NCI-H2029 (cell line): ENCODE results near the gene TRAPPC1.

Experiments used
- DNase-seq: peaks from one replicate; lab custom pipeline; 2025; lab: John Stamatoyannopoulos, UW

Gene TRAPPC1

GRCh38 chr17:7903154-7904103 lies 28.3 kb downstream of the TRAPPC1 start:
- DNase-seq, result no peak

- no peak for DNase-seq
Observed at GRCh38 chr17:7897773-7898172, 34.0 kb downstream of the TRAPPC1 start.

DNA sequence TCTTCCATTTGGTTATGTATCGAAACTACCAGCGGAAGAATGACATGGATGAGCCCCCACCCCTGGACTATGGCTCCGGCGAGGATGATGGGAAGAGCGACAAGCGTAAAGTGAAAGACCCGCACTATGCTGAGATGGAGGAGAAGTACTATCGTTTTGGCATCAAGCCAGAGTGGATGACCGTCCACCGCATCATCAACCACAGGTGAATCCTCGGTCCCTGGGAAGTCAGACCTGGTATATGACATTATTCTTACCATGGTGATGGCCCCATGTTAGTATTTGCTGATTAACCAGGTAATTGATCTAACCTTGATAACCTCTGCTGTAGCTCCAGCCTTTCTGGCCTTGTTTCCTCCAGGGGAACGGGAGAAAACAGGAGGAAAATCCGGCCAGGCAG lies 34.7 kb downstream of the TRAPPC1 start:
- DNase-seq, result no peak

DNA sequence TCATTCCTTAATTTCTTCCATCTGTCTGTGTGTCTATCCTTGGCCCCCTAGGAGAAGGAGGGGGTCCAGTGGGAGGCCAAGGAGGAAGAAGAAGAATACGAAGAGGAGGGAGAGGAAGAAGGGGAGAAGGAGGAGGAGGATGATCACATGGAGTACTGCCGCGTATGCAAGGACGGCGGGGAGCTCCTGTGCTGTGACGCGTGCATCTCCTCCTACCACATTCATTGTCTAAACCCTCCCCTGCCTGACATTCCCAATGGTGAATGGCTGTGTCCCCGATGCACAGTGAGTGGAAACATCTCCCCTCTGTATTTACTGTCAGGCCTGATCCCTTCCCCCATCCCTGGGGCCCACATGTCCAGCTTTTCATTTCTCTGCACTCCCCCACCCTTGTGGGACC lies 36.9 kb downstream of the TRAPPC1 start:
- no peak for DNase-seq

DNA sequence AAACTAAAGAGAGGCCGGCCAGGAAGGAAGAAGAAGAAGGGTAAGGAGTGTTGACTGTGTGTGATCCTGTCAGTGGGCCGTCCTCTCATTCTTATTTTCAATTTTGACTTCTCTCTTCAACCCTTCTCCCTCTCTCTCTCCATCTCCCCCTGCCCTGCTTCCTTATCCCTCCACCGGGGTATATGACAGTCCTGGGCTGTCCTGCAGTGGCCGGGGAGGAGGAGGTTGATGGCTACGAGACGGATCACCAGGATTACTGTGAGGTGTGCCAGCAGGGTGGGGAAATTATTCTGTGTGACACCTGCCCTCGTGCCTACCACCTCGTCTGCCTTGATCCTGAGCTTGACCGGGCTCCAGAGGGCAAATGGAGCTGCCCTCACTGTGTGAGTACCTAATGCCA lies 37.5 kb downstream of the TRAPPC1 start:
- no peak for DNase-seq

- no peak for DNase-seq
Observed at GRCh38 chr17:7893187-7893880, 38.4 kb downstream of the TRAPPC1 start.

GRCh38 chr17:7889166-7889955 lies 42.4 kb downstream of the TRAPPC1 start:
- peak; percentile 93 for DNase-seq

DNA sequence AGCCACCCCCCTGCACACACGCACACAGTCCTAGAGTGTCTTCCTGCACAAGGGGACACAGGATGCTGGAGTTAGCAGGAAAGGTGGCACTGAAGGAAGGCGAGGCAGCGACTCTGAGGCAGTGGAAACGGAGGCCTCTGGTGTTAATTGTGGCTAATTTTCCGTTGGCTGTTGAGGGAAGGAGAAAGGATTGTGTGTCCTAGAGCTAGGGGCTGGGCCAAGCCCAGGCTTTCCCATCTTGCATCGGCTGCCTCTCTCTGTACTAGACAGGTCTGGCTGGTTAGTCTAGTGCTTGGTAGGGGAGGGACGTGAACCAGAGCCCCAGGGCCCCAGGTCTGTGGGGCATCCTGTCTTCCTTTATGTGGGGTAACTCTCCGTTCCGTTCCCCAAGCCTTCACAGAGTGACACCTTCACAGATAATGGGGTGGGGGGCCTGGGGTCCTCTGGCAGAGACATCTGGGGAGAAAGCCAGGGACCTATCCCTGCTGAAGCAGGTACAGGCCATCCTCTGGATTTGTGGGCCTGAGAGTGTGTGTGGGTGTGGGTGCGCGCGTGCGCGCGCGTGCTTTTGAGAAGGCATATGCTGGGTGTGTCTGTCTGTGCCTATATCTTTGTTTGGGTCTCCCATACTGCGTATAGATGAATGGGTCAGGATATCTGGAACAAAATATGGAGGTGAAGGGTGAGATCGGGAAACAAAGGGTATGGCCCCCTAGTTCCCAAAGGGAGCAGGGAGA lies 43.4 kb downstream of the TRAPPC1 start, which contains the start of gene CHD3:
Gene CHD3 (plus strand): TSS at position 606 of the 737 bp plus-strand sequence. CDS start 212 bp downstream, outside the sequence.
- DNase-seq, result no peak

DNA sequence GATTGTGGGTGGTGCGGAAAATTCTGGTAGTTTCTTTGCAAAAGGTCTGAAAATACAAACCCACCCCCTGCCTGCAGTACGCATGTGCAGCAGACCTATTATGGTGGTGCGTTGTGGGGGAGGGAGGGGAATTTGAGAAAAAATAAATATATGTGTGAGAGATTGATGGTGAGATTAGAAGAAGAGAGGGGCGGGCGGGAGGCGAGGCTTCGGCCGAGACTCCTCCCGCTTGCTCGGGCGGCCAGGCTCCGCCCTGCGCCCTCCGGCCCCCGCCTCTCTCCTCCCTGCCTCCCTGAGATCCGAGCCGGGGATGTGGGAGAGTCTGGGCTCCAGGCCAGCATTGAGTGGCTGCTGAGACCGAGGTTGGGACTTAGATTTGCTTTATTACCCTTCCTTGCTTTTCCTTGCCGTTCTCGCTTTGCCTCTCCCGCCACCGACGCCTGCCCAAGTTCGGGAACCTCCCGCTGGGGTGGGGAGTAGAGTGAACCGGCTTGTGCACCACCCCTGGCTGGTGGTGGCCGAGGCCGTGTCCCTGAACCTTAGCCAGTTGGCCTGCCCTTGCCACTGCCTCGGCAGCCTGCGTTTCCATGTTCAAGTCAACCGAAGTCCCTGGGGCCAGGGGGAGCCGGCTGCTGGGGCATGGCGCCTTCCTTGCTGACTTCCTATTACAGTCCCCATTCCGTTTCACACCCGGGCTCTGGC lies 44.1 kb downstream of the TRAPPC1 start:
- peak; percentile 86 for DNase-seq

DNA sequence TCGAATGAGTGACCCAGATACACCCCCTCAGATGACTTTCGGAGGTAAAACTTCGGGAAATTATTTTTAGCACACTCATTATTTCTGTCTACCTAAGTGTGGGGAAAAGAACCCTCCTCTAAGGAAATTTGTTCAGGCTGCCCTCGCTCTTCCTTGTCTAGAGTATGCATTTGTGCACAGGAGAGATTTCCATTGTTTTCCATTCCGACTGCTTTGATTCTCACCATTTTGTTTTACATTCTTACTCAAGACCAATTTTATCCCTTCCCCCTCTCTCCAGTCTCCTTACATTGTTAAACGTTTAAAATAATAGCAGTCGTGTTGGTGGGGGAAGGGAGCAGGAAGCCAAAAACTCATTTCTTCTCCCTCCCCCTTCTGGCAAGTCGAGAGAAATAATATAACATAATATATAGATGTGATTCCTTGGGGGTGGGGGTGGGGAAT lies 44.7 kb downstream of the TRAPPC1 start:
- DNase-seq, result peak; percentile 75

DNA sequence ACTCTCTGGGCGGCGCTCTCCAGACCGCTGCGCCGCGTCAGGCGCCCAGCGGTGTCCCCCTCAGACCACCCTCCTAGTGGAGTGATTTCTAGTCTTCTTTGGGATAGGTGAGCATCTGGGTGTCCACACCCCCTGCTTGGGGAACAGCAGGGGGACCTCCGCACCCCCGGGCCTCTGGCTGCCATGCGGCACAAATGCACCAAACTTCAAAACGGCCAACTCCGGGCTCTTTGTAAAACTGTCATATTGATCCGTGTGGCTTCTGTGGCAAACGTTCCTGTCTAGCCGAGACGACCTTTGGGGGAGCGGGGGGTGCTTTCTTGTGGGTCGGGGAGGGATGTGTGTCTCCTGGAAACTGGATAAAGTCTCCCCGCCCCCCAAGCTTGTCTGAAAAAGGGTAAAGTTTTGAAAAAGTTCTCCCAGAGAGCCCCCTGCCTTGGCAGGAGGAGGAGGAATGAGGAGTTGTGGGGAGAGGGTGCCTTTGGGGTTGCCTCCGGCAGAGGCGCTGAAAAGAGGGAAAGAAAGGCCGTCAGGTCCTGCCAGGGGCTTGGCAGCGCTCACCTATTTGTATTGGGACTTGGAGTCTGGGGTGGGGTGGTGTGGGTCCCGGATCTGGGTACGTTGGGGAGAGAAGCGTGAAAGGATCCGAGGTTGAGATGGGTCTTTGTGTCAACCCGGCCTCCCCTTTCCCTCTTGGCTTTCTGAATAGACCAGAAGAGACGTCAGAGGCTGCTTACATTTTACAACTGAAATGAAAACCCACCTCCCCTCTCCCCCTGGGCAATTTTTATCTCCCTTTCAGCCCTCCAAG lies 45.3 kb downstream of the TRAPPC1 start:
- no peak for DNase-seq

GRCh38 chr17:7885367-7886226 lies 46.1 kb downstream of the TRAPPC1 start:
- DNase-seq, result no peak

DNA sequence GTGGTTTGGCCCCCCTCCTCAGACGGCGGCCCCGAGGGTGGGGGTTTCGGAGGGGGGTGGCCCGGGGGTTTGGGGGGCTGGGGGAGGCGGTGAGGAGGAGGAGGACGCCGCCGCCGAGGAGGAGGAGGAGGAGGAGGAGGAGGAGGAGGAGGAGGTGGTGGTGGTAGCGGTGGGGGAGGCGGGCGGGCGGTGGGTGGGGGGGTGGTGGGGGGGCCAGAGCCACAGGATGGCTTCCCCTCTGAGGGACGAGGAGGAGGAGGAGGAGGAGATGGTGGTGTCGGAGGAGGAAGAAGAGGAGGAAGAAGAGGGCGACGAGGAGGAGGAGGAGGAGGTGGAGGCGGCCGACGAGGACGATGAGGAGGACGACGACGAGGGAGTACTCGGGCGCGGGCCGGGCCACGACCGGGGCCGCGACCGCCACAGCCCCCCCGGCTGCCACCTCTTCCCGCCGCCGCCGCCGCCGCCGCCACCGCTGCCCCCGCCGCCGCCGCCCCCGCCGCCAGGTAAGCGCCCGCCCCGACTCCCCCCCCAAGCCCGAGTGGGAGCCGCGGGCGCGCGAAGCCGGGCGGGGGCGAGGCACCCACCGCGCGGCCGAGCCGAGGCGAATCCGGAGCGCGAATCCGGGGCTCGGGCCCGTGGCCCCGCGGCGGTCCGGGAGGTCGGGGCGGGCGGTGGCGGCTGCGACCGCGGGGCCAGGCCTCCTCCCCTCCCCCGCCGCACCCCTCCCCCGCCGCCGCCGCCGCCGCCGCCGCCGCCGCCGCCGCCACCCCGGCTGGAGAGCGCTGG lies 47.0 kb downstream of the TRAPPC1 start:
- no peak for DNase-seq

GRCh38 chr17:7883781-7884386 lies 47.9 kb downstream of the TRAPPC1 start:
- DNase-seq, result no peak

- DNase-seq, result no peak
Observed at GRCh38 chr17:7882629-7883028, 49.1 kb downstream of the TRAPPC1 start.

DNA sequence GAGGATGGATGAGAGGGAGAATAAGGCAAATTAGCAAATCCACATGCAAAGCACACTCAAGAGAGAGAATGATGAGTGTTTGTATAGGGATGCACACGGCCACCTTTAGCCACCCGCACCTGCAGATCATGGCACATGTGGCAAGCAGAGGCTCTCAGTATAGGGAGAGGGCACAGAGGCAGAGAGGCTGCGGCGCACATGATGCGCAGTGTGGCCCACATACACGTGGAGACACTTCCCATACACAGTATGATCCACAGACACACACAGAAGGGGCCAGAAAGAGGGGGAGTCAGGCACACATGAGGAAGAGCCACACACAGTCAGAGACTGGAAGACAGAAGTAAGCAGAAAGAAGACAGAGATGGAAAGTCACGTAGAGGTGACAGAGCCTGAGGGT lies 49.7 kb downstream of the TRAPPC1 start:
- peak; percentile 54 for DNase-seq

DNA sequence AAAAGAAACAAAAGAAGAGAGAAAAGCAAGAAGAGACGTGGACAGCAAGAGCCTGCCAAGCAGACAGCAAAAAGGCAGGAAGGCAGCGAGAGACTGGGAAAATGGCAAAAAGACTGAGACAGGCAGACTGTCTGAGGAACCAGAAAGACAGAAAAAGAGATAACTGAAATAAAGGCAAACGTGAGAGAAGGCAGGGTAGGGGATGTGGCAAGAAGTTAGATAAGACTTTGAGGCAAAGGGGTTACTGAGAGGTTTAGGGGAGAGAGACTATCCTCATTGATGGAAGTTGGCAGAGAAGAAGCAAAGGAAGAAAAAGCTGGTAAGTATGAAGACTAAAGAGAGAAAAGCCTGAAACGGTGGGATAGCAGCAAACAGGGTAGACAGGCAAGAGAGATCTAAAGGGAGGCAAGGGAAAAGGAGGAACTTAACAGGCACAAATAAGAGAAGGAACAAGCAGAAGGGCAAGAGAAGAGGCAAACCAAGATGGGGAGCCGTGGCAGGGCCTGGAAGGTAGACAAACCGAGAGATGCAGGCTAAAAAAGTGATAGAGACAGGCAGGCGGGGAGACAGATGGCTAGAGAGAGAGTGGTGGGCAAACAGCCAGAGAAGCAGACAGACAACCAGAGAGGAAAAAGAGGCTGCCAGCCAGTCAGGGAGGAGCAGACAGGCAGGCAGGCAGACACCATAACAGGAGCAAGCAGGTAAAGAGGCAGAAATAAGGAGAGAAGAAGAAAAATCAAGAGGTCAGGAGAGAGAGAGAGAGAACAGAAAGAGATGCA lies 50.3 kb downstream of the TRAPPC1 start:
- peak; percentile 54 for DNase-seq
